IPS DF 19.7 (cell line): ENCODE results near the gene CILP.
"Not testable (repeated sequence)": the region's sequence is repeated elsewhere in the genome, so short reads cannot be mapped to it uniquely, and the experiment has no call there.

Experiments used
- DNase-seq: peaks from one replicate; pipeline ENCODE4 v3.0.0-alpha.2; 2013; ENCODE audit warnings: low read depth, low spot score

Gene CILP, protein sequence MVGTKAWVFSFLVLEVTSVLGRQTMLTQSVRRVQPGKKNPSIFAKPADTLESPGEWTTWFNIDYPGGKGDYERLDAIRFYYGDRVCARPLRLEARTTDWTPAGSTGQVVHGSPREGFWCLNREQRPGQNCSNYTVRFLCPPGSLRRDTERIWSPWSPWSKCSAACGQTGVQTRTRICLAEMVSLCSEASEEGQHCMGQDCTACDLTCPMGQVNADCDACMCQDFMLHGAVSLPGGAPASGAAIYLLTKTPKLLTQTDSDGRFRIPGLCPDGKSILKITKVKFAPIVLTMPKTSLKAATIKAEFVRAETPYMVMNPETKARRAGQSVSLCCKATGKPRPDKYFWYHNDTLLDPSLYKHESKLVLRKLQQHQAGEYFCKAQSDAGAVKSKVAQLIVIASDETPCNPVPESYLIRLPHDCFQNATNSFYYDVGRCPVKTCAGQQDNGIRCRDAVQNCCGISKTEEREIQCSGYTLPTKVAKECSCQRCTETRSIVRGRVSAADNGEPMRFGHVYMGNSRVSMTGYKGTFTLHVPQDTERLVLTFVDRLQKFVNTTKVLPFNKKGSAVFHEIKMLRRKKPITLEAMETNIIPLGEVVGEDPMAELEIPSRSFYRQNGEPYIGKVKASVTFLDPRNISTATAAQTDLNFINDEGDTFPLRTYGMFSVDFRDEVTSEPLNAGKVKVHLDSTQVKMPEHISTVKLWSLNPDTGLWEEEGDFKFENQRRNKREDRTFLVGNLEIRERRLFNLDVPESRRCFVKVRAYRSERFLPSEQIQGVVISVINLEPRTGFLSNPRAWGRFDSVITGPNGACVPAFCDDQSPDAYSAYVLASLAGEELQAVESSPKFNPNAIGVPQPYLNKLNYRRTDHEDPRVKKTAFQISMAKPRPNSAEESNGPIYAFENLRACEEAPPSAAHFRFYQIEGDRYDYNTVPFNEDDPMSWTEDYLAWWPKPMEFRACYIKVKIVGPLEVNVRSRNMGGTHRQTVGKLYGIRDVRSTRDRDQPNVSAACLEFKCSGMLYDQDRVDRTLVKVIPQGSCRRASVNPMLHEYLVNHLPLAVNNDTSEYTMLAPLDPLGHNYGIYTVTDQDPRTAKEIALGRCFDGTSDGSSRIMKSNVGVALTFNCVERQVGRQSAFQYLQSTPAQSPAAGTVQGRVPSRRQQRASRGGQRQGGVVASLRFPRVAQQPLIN

DNA sequence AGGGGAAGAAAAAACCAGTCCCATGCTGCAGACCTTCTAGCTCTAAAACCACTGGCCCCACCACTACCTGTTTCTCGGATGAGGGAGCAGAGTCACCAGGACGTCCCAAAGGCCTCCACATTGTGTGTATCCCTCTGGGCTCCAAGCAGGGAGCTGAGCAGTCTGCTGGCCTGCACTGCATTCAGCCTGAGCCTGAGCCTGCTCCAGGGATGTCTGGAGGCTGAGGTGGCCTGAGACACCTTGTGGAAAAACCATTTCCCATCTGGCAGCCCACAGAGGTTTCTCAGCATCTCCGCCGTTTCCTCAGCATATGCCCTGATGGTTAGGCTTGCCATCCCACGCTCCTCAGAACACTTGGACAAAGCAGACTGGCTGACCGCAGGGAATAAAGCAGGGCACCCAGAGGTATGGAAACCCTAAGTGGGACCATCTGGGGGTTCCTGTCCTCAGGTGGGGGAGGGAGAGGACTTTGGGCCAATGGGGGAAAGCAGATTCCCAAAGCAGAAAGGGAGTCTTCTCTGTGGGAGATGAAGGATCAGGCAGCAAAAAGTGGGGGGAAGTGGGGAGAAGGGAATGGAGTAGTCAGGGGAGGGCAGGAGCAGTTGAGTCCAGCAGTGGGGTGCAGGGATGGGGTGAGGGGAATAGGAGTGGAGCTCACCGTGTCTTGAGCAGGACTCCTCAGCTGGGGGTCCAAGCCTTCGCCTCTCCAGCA is at the start of gene CILP:
Gene CILP, minus strand, starts transcription at position 704 of the 712 bp plus-strand sequence. CDS start 1,718 bp downstream, outside the sequence.
- DNase-seq, result no peak

DNA sequence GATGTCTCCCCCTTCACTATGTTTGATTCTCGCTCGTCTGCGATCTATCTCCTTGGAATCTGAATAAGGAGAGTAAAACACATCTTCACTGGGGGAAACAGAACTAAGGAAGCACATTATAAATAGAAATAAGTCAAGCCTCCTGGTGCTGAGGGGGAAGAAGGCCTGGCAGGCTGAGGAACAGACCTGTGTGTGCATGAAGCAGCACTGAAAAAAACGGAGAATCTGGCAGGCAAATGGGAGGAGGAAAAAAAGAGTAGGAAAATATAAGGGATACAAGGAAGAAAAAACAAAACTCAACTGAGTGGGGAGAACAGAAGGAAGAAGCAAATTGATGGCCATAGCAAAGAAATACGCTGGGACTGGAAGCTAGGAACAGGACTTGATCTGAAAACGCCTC is 49.7 kb upstream of the CILP start:
- no peak for DNase-seq

DNA sequence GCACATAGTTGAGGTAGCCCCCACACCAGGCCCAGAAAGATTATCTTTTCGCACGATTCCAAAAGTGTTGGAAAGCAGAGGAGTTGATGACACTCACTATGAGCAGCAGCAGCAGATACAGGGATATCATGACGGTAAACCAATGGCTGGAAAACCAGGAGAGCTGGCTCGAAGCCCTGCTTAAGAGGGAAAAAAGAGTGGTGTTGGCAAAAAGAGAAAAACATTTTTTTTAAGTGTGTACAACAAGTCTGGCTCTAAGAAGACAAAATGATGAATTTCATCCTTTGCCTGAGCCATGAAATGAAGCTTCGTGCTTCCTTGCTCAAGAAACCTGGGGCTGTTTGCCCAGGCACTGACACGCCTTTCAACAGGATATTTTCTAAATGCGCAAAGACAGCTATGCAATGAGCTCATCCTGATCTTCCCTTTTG is 48.1 kb upstream of the CILP start:
- no peak for DNase-seq

DNA sequence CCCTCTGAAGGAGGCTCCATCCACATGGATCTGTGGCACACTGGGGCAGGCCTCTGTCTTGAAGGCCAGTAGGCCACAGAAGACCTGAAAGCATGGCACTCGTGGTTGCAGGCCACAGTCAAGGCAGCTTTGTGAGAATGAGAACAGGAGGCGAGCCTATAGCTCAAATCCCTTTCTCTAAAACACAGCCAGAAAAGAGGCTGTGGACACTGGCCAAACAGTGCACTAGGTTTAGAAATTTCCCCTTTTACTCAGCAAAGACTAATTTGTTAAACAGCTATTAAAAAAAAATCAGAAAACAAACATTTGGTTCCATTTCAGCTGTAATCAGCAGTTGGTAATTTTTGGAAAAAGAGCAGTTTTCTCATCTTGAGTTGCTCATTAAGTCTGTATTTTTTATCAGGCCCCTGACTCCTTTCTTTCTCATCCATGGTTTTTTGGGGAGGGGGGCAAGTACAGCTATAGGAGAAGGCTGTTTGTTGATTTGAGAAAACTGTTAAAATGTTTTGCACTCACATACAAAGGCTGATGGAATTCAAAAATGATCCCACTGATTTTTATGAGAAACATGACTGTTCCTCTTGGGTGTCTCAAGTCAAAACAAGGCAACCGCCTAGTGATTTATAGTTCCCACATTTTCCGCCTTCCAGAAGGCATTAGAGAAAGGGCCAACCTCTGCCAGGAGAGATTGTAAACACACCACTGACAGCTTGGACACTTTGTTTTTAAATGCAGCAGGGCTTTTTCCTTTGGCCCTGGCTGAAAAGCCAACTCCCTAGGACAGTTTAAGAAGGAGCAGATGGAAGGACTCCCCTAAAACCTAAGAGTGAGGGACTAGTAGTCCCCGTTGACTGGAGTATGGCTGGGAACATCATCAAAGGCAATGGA is 47.3 kb upstream of the CILP start:
- no peak for DNase-seq

DNA sequence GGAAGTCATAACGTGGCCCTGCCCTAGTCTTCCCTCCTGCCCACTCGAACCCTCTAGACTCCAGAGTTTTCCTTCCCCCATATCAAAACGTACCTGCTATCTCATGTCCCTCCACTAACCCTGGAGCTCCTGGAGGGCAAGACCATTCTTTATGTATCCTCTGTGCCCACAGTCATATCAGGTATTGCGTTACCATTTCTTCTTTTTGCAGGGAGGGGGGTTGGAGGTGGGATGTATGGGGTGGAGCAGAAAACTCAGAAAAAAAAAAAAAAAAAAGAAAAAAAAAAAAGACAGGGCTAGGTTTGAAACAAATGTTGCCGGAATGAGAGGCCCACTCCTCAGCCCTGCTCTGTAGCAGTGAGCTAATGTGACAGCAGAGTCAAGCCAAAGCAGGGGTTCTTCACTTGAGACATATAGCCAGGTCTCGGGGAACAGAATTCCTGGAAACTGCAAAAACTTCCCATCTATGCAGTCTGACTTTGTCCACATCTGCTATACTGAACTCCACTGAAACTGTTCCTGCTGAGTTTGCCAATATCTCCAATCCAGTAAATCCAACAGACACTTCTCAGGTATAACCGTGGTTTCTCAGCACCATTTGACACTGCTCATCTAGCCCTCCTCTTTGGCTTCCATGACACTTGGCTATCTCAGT is 44.3 kb upstream of the CILP start:
- no peak for DNase-seq

DNA sequence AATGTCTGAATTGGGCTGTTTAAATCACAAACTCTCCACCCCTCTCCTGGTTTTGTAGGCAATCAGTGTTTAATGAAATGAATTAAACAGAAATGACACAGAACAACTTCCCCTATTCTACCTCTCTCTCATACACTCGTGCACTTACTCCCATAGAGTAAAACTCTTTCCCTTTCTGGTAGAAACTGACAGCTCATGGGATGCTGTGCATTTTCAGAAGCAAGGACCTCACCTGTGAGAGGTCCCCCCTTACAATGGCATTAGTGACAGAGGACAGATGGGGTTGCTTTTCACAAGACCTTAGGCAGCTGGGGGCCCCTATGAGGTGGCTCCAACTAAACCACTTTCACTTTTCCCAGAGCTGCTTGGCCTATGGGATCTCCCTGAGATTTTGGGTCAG is 43.5 kb upstream of the CILP start:
- DNase-seq, result no peak

DNA sequence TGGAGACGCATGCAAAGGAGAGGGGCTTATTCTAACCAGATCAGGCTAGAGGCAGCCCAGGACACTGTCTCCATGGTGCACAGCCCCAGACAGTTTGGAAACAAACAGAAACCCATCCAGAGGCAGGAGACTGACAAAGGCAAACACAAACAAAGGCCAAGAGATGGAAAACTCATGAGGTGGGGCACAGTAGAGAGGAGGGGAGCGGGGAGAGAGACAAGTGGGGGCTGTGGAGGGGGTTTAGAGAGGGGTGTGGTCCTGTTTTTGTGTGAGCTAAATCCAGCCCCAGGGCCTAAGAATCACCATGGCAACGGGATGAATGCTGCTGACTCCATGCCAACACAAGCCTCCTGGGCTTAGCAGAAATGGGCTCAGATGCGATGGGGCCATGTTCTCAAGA is 43.1 kb upstream of the CILP start:
- DNase-seq, result no peak

DNA sequence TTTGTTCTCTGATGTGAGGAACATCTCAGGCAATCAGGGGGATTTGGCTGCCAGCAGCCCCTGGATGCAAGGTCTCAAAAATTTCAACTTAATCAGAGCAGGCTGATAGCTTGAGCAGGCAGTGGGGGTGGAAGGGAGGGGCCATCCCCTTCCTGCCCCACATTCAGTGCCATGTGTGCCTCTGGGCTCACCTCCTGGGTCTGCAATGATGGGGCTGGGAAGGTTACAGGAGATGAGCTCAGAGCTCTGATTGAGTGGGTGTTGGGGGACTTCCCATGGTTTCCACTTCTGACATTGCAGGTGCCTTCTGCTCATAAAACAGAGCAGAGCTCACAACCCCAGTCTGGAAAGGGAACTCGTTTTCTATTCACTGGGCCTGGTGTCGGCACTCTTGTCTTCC is 38.4 kb upstream of the CILP start:
- no peak for DNase-seq

DNA sequence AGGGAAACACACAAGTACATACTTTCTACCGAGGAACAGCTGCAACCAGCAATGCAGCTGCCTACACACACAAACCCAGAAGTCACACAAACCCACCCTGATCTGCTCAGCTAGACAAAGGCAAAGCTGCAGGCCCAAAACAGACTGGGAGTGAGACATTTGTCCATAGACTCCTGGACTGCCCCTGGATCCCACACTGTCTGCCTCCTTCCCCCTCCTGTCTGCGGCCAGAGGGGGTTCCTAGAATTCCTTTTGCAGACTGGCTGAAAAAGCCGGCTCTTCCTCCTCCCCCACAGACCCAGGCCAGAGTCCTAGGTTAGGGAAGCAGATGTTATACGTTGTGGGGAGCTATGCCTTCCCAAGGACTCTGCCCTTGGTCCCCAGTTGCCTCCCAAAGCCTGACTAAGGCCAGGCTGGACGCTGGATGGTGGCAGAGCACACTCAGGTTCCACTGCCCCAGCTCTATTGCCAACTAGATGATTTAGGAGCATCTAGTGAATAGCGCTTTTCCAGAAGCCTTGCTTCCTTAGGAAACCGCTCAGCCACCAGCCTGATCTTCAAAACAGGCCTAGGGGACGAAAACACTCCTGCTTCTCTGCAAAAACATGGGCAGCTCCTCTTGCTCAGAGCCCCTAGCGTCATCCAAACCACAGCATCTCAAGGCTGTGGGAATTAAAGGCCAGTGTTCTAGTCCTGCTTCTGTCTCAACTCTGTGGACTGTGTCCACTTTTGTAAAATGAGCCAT is 37.4 kb upstream of the CILP start:
- no peak for DNase-seq

DNA sequence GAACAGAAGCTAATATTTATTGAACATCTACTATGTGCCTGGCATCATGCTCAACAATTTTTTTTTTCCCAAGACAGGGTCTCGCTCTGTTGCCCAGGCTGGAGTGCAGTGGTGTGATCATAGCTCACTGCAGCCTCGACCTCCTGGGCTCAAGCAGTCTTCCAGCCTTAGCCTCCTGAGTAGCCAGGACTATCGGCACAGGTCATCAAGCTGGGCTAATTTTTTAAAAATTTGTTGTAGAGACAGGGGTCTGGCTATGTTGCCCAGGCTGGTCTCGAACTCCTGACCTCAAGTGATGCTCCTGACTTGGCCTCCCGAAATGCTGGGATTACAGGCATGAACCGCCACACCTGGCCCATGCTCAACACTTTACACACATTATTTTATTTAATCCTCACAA is 35.7 kb upstream of the CILP start:
- no peak for DNase-seq

DNA sequence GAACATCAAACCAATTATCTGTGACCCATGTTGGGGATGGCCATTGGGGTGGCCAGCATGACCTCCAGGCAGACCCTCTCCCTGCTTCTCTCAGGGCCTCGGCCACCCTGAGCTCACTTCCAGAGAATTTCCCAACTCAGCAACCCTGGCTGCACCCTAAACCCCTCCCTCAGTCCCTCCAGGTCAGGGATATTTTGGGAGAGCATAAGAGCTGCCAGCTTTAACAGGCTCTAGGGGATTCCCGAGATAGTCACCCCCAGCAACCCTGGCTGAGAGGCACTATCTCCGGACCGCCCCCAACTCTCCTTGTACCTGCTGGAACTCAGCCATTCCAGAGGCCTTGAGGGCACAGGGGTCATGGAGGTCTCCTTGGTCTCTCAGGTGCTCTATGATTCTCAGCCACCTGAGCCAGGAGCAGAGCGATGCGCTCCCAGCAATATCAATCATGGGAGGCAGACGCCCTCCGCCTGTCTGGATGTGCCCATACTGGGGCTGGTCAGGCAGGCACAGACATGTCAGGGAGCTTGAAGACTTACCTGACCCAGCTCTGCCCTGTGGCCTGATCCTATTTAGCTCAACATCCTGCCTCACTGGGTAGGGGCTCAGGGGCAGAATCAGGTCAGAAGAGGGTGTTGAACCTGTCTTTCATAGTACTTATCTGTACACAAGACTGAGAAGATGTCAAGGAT is 34.9 kb upstream of the CILP start:
- no peak for DNase-seq

DNA sequence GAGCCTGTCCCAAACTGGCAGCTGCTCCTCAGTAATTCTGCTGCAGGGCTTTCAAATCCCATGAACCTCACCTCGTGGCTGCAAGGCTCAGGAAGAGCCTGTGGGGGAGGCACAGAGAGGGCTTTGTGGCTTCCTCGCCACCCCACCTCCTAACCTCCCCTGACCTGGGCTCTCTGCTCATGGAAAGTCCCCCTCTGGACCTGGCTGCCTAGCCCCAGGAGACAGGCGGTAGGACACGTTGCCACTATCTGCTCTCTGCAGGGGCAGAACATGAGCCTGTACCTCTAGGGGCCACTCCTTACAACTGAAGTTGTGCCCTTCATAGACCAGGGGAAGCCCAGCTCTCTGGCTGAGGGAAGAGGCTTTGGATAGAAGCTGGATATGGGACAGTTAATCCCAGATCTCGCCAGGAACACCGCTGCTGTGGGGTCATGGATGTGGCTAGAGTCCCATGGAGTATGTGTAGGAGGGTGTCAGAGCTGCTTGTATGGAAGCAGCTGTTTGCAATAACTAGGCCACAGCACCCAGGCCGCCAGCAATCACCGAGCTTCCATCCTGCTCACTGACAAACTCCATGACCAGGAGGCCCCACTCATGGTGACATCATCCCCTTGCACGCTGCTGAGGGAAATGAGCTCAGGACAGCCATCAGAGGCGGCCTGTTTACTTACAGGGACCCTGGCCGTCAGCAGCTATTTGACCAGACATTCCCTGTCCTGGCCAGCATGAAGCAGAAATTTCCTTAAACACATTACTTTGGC is 34.0 kb upstream of the CILP start:
- DNase-seq, result no peak

DNA sequence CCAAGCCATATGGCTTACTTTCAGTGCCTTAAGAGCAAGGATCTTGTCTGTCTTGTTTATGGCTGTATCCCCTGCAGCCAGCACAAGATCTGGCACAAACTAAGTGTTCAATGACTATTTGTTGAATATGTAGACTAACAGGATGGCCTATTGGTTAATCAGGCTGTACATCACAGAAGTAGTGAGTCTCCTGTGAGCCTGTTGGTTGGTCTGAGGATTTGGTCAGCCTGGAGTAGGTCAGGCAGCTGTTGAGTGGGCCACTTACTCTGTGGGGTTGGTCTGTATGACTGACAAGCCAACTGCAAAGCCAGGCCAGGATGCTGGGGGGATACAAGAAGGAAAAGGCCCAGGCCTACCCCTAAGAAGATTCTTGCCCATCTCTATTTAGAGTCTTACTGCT is 33.4 kb upstream of the CILP start:
- DNase-seq, result no peak

DNA sequence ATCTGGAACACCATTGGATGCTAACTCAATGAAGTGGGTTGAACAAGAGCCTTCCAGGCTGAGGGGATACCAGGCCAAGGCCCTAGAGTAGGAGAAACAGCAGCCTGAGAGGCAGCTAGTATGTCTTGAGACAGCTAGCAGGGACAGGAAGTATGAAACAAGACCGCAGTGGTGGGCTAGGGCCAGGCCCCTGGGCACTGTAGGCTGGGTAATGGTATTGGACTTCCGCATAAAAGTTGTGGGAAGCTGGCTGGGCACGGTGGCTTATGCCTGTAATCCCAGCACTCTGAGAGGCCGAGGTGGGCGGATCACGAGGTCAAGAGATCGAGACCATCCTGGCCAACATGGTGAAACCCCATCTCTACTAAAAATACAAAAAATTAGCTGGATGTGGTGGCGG is 25.2 kb upstream of the CILP start:
- DNase-seq, result not testable (repeated sequence)

DNA sequence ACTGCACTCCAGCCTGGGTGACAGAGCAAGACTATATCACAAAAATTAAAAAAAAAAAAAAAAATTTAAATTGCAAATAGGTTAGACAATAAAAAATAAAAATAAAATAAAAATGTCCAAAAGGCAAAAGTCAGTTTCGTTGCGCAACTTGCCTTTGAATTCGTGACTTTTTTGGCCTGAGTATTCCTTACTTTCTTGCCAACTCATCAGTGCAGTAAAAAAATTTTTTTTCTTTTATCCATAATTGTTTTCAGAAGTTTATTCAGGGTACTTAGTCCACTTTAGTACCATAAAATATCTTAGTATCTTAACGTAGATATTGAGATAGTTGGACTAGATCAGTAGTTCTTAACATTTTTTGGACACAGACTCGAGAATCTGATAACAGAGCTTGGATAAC is 22.4 kb upstream of the CILP start:
- DNase-seq, result no peak

DNA sequence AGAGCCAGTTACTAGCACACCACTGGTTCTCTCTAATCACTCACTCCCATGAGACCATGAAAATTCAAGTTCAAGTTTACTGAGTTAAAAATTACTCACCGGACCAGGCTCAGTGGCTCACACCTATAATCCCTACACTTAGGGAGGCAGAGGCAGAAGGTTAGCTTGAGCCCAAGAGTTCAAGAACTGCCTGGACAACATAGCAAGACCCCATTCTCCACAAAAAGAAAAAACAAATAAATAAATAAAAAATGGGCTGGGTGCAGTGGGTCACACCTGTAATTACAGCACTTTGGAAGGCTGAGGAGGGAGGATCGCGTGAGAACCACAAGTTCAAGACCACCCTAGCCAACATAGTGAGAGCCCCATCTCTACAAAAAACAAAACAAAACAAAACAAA is 21.2 kb upstream of the CILP start:
- DNase-seq, result no peak

DNA sequence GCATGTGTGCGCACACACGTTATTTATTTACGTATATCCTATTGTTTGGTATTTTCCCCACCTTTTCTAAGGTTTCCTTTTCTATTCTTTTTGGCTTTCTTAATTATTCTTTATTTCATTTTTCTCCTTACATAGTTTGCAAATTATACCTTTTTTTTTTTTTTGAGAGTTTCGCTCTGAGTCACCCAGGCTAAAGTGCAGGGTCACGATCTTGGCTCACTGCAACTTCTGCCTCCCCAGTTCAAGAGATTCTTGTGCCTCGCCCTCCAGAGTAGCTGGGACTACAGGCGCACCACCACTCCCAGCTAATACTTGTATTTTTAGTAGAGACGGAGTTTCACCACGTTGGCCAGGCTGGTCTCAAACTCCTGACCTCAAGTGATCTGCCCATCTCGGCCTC is 20.0 kb upstream of the CILP start:
- no peak for DNase-seq

DNA sequence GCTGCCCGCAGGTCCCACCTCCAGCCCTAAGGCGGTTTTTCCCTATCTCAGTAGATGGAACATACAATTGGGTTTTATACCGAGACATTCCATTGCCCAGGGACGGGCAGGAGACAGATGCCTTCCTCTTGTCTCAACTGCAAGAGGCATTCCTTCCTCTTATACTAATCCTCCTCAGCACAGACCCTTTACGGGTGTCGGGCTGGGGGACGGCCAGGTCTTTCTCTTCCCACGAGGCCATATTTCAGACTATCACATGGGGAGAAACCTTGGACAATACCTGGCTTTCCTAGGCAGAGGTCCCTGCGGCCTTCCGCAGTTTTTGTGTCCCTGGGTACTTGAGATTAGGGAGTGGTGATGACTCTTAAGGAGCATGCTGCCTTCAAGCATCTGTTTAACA is 15.6 kb upstream of the CILP start:
- not testable (repeated sequence) for DNase-seq
